Fibroblast of pulmonary artery (primary cell): ENCODE measurements around the gene FAT2.
"Not testable (repeated sequence)": the region's sequence is repeated elsewhere in the genome, so short reads cannot be mapped to it uniquely, and the experiment has no call there.

ENCODE experiments used
- DNase-seq: peaks from one replicate; pipeline ENCODE4 v3.0.0-alpha.2; 2010; ENCODE audit warnings: low read depth
- H3K4me3 ChIP-seq: replicated peaks from 2 replicates; pipeline ENCODE4 v1.5.1; 2011; ENCODE audit warnings: low read depth, mild to moderate bottlenecking, control low read depth, low read length, moderate library complexity
- CTCF ChIP-seq: IDR thresholded peaks from 2 replicates; pipeline ENCODE4 v1.5.1; 2011; ENCODE audit warnings: mild to moderate bottlenecking, control low read depth, low read length, inconsistent platforms; ENCODE audit errors: missing control alignments

The FAT2 gene

GRCh38 chr5:151581812-151582583 is 9.1 kb downstream of the FAT2 start:
- TF ChIP-seq CTCF: no peak
- H3K4me3 ChIP-seq: no peak overlapping the region
- DNase-seq: no peak

- no peak for TF ChIP-seq CTCF
- no peak for DNase-seq
- no peak overlapping the region for H3K4me3 ChIP-seq
Measured at GRCh38 chr5:151581347-151581746, 9.8 kb downstream of the FAT2 start.

GRCh38 chr5:151580858-151581257 is 10.3 kb downstream of the FAT2 start:
- no peak for DNase-seq
- no peak overlapping the region for H3K4me3 ChIP-seq
- TF ChIP-seq CTCF: no peak

- no peak for TF ChIP-seq CTCF
- DNase-seq: no peak
- H3K4me3 ChIP-seq: no peak overlapping the region
Measured at GRCh38 chr5:151580239-151580638, 10.9 kb downstream of the FAT2 start.

- not testable (repeated sequence) for H3K4me3 ChIP-seq, DNase-seq
Measured at GRCh38 chr5:151579146-151579545, 12.0 kb downstream of the FAT2 start.

GRCh38 chr5:151578326-151579025 is 12.7 kb downstream of the FAT2 start:
- no peak for TF ChIP-seq CTCF
- H3K4me3 ChIP-seq: no peak overlapping the region
- DNase-seq: no peak

- no peak overlapping the region for H3K4me3 ChIP-seq
- TF ChIP-seq CTCF: no peak
- DNase-seq: no peak
Measured at GRCh38 chr5:151577566-151577965, 13.6 kb downstream of the FAT2 start.
